HUES64 (cell line): ENCODE data around the gene DPP10.

ENCODE experiments used
- H3K27ac ChIP-seq: 2 replicates; pipeline ENCODE4 v1.7.0; 2013; ENCODE audit warnings: low read depth, low read length, inconsistent platforms
- H3K27me3 ChIP-seq: 2 replicates; pipeline ENCODE4 v1.6.1; 2013; ENCODE audit warnings: mild to moderate bottlenecking, low read length; ENCODE audit not compliant: insufficient read depth
- H3K36me3 ChIP-seq: 2 replicates; pipeline ENCODE4 v1.6.1; 2013; ENCODE audit warnings: mild to moderate bottlenecking, low read length; ENCODE audit not compliant: insufficient read depth
- H3K4me1 ChIP-seq: 2 replicates; pipeline ENCODE4 v1.6.1; 2013; ENCODE audit warnings: mild to moderate bottlenecking, low read length, moderate library complexity; ENCODE audit not compliant: insufficient read depth
- H3K4me3 ChIP-seq: 2 replicates; pipeline ENCODE4 v1.5.1; 2013; ENCODE audit warnings: mild to moderate bottlenecking, low read length, moderate library complexity
- H3K9ac ChIP-seq: 2 replicates; pipeline ENCODE4 v1.6.1; 2013; ENCODE audit warnings: mild to moderate bottlenecking, low read depth, low read length
- H3K9me3 ChIP-seq: 2 replicates; pipeline ENCODE4 v1.6.1; 2013; ENCODE audit warnings: low read depth, low read length; ENCODE audit not compliant: insufficient read depth
- WGBS: fragments of 150-250, 120-280 bp; methylation state at CpG from one replicate; pipeline ENCODE4 v1.1.7; 2013; ENCODE audit warnings: missing lambda C conversion rate; 5-methylcytosine and 5-hydroxymethylcytosine counted together

DPP10 gene

DNA sequence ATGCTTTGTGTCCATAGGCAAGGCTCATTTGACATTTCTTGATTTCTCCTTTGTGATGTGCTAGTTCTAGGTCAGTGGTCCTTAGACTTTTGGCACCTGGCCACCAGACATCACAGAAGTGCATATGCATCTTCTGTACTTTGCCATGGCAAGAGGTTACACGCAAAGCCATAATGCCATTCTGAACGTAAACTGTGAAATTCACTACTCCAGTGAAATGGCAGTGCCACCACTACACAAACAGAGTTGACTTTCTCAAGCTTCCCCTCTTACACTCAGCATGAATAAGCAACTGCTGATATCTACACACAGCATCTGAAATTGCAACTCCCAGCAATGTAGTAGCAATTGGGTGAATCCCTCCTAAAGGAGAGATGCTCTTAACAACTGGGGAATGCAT is 729.3 kb downstream of the DPP10 start:
- no peak overlapping the region for H3K9ac ChIP-seq
- no peak overlapping the region for H3K27ac ChIP-seq
- H3K4me3 ChIP-seq = no peak overlapping the region
- no peaks in the 10 kb centered on the region for H3K9me3 ChIP-seq
- H3K4me1 ChIP-seq = peaks cover 10% of the 10 kb centered on the region; the same call in 1 of the 2 replicates
- no peaks in the 10 kb centered on the region for H3K27me3 ChIP-seq
- WGBS = 95% methylated on average over 2 of the region's 2 CpGs
- H3K36me3 ChIP-seq = no peaks in the 10 kb centered on the region

DNA sequence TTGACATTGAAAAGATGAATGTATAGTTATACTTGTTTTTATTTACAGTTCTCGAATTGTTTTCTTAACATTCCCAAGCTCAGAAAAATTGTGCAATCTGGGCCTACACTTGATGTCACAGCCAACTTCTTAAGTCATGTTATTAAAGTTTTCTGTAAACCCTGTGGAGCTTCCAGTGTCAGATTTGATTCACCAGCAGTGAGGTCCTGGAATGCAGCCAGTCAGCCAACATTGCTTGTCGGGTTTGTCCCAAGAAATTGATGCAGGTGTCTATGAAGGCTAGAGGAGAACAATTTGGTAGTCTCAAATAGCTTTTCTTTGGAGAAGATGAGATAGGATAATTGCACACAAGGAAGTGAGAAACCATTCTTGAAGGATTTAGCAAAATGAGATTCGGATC is 732.2 kb downstream of the DPP10 start:
- Histone ChIP-seq H3K27ac (no peak overlapping the region), H3K4me3 (no peak overlapping the region), H3K36me3 (no peaks in the 10 kb centered on the region), H3K9ac (no peak overlapping the region), H3K27me3 (no peaks in the 10 kb centered on the region), H3K9me3 (no peaks in the 10 kb centered on the region), H3K4me1 (no peaks in the 10 kb centered on the region)
- 86% methylated on average over 3 of the region's 3 CpGs for WGBS

DNA sequence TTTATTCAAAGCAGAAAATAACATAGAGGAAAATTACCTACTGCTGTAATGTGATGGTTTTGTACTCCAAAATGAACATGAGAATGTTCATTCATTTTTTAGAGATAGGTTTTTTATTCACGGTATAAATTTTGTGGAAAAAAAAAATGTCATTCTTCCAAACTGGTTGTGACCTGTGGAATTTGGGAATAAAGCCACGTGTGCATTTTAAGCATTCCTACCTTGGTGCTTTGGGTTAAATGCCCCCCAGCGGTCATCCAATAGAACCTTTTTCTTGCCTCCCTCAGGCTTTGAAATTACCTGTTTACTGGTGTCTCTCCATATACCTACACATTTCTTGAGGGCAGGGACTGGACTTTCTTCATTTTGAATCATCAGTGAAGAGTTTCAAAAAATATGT is 740.7 kb downstream of the DPP10 start:
- Histone ChIP-seq H3K27me3 (no peaks in the 10 kb centered on the region), H3K4me3 (no peak overlapping the region), H3K9ac (no peak overlapping the region), H3K36me3 (no peaks in the 10 kb centered on the region), H3K27ac (no peak overlapping the region), H3K9me3 (no peaks in the 10 kb centered on the region), H3K4me1 (peaks cover 7% of the 10 kb centered on the region)
- WGBS = 67% methylated on average over 3 of the region's 3 CpGs

- Histone ChIP-seq H3K4me1 (no peaks in the 10 kb centered on the region), H3K27me3 (no peaks in the 10 kb centered on the region), H3K36me3 (no peaks in the 10 kb centered on the region), H3K4me3 (no peak overlapping the region), H3K9ac (no peak overlapping the region), H3K27ac (no peak overlapping the region), H3K9me3 (peaks cover 4% of the 10 kb centered on the region)
- WGBS = 93% methylated on average over 13 of the region's 13 CpGs
These were observed 748.0 kb downstream of the DPP10 start for GRCh38 chr2:115190459-115190858.

GRCh38 chr2:115194623-115195022 is 752.2 kb downstream of the DPP10 start:
- Histone ChIP-seq H3K27me3 (no peaks in the 10 kb centered on the region), H3K36me3 (no peaks in the 10 kb centered on the region), H3K4me3 (no peak overlapping the region), H3K9me3 (no peaks in the 10 kb centered on the region), H3K4me1 (no peaks in the 10 kb centered on the region), H3K9ac (no peak overlapping the region), H3K27ac (no peak overlapping the region)
- 98% methylated on average over 6 of the region's 6 CpGs for WGBS

- H3K4me3 ChIP-seq = no peak overlapping the region
- H3K9ac ChIP-seq = no peak overlapping the region
- no peaks in the 10 kb centered on the region for H3K9me3 ChIP-seq
- H3K27ac ChIP-seq = no peak overlapping the region
- H3K27me3 ChIP-seq = no peaks in the 10 kb centered on the region
- no peaks in the 10 kb centered on the region for H3K36me3 ChIP-seq
- no peaks in the 10 kb centered on the region for H3K4me1 ChIP-seq
These were observed 754.1 kb downstream of the DPP10 start for GRCh38 chr2:115196587-115196986.

GRCh38 chr2:115199966-115200365 is 757.5 kb downstream of the DPP10 start:
- Histone ChIP-seq H3K27ac (no peak overlapping the region), H3K9me3 (no peaks in the 10 kb centered on the region), H3K9ac (no peak overlapping the region), H3K4me3 (no peak overlapping the region), H3K27me3 (no peaks in the 10 kb centered on the region), H3K4me1 (no peaks in the 10 kb centered on the region), H3K36me3 (no peaks in the 10 kb centered on the region)
- WGBS = 86% methylated on average over 4 of the region's 4 CpGs

DNA sequence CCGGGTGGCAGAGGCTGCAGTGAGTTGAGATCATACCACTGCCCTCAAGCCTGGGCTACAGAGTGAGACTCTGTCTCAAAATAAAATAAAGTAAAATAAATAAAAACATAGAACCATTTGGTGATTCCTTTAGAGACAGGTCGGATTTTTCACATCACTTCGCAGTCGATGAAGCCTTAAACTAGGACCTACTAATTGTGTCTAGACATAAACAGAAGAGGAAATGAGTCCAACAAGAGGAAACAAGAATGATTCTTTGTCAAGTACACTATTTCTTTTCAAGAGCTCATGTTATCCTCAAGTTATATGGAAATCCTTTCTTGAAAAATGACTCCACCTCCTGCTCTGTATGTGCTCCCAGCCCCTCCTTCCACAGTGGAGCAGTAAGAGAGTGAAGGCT is 758.9 kb downstream of the DPP10 start:
- Histone ChIP-seq H3K36me3 (no peaks in the 10 kb centered on the region), H3K27me3 (no peaks in the 10 kb centered on the region), H3K9ac (no peak overlapping the region), H3K27ac (no peak overlapping the region), H3K4me3 (no peak overlapping the region), H3K4me1 (no peaks in the 10 kb centered on the region), H3K9me3 (no peaks in the 10 kb centered on the region)
- WGBS = 89% methylated on average over 4 of the region's 4 CpGs

DNA sequence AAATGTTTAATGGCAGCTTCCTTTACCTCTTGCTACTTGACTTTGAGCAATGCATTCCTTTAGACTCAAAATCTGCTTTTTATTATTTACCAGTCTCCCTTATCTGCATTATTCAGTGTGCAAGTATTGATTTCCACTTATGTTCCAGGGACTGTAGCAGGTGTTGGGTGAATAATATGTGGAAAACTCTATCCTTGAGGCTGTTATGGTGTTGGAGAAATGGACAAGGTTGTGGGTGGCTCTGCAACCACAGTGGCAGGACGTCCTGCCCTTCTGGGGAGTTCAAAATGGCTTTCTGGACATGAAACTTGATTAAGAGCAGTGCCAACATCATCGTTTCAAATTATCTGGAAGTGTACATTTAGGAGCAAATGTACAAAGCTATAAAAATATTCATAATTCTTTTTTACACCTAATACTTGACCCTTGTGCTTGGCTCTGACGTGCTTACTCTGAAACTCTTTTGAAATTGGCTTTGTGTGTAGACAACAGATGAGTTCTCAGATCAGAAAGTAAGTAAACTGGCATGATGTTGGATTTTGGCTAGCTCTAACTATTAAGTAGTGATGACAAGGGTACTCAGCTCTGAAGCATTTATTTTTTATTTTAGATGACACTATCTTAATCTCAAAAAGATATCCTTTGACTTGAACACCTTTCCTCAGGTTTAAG is 766.2 kb downstream of the DPP10 start:
- no peak overlapping the region for H3K27ac ChIP-seq
- WGBS = 95% methylated on average over 2 of the region's 3 CpGs
- no peaks in the 10 kb centered on the region for H3K9me3 ChIP-seq
- H3K27me3 ChIP-seq = no peaks in the 10 kb centered on the region
- H3K9ac ChIP-seq = no peak overlapping the region
- H3K4me1 ChIP-seq = peaks cover 20% of the 10 kb centered on the region
- H3K36me3 ChIP-seq = no peaks in the 10 kb centered on the region
- H3K4me3 ChIP-seq = no peak overlapping the region

- H3K4me1 ChIP-seq = peaks cover 31% of the 10 kb centered on the region
- H3K27me3 ChIP-seq = no peaks in the 10 kb centered on the region
- no peaks in the 10 kb centered on the region for H3K36me3 ChIP-seq
- no peak overlapping the region for H3K9ac ChIP-seq
- H3K9me3 ChIP-seq = no peaks in the 10 kb centered on the region
- peak overlapping the region; percentile 24; the same call in 1 of the 2 replicates for H3K27ac ChIP-seq
- no peak overlapping the region for H3K4me3 ChIP-seq
- WGBS = 16% methylated on average over 2 of the region's 2 CpGs
These were observed 771.6 kb downstream of the DPP10 start for GRCh38 chr2:115214050-115214449.

- Histone ChIP-seq H3K27ac (no peak overlapping the region), H3K4me3 (no peak overlapping the region), H3K9me3 (no peaks in the 10 kb centered on the region), H3K9ac (no peak overlapping the region), H3K27me3 (no peaks in the 10 kb centered on the region), H3K4me1 (peaks cover 9% of the 10 kb centered on the region), H3K36me3 (no peaks in the 10 kb centered on the region)
- WGBS = 95% methylated on average over 2 of the region's 2 CpGs
These were observed 776.9 kb downstream of the DPP10 start for GRCh38 chr2:115219296-115219695.

DNA sequence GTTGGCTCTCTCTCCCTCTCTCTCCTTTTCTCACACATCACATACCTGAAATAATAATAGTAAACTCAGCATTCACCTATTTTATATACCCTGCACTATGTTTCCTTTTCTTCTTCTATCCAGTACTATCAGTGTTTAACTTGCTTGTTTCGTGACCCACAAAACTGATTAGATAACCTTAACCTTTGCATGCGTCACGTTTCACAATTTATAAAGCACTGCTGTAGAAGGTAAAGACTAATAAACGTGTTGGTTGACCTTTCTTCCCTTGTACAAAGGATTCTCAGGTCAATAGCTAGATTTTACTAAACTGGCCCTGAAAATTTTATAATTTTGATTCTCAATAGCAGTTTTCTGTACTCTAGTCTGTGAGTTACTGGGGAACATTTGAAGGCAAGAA is 791.7 kb downstream of the DPP10 start:
- no peaks in the 10 kb centered on the region for H3K27me3 ChIP-seq
- H3K36me3 ChIP-seq = no peaks in the 10 kb centered on the region
- H3K9ac ChIP-seq = no peak overlapping the region
- no peak overlapping the region for H3K27ac ChIP-seq
- no peak overlapping the region for H3K4me3 ChIP-seq
- WGBS = 96% methylated on average over 4 of the region's 4 CpGs
- no peaks in the 10 kb centered on the region for H3K9me3 ChIP-seq
- H3K4me1 ChIP-seq = 0 out of 2 replicates have a peak, but pooled peaks cover 3% of the 10 kb centered on the region
